ENCODE data around the gene INPP5J.

DNA sequence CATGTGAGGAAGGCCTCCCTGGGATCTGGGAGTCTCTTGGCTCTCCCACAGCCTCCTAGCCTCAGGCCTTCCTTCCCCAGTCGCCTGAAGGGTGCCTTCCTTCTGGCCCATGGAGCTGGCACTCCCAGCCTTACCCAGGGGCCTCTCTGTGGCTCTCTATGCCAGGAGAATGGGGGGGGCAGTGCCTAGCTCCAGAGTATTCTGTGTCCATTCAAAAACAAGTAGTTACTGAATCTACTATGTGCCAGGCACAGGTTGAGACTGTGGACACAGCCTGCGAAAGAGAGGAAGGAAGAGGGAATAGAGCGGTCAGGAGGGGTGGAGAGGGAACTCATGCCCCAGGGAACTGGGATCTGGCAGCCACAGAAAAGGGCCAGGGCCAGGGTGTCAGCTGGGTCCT is 20.3 kb downstream of the INPP5J start:
- TF ChIP-seq ARNT (IDR thresholded peaks at IDR 0.05) (no peak), FOXA1 (IDR thresholded peaks at IDR 0.05) (no peak)

All from HEK293T (cell line).